ENCODE measurements around the gene KIF16B. TPM values are rescaled to one million over a fixed set of nuclear protein-coding genes. Genes with fewer than 3 reads are reported as not detected.

Gene KIF16B
- total and polyA plus RNA-seq, 4 donors = 5.1 to 19.7 (median 8.4) TPM

DNA sequence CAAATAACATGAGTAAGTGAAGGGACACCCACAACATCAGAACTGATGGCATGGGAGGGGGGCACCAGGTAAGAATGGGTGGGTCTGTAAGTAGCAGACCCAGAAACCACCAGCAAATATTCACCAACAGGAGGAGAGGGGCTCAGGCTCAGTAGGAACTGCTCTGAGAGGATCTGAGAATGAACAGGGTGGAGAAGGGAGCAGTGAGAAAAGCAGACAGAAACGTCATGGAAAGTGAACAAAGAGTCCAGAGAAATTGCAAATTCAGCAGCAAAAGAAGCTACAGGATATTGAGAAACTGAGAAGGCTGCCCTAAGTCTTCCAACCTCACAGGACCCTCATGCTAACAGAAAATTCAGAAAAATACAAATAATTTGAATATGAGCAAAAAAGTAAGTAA, 121.3 kb downstream of the KIF16B start:
- DNase-seq (ENCODE audit: low spot score) = no peak
- WGBS = 67% methylated on average over 1 of the region's 1 CpG
- Histone ChIP-seq H3K36me3 (ENCODE audit: control insufficient read depth in 4 of 4, insufficient read depth in 3 of 4, low read depth in 1 of 4, low read length in 3 of 4) (no peaks in the 10 kb centered on the region), H3K9ac (ENCODE audit: low read depth in 1 of 2, low read length in 2 of 2) (no peak overlapping the region), H3K4me3 (ENCODE audit: low read depth in 1 of 3, low read length in 3 of 3) (no peak overlapping the region), H3K27me3 (ENCODE audit: control insufficient read depth in 4 of 4, insufficient read depth in 4 of 4, low read length in 3 of 4) (no peaks in the 10 kb centered on the region), H3K27ac (ENCODE audit: low read depth in 1 of 2, low read length in 2 of 2) (no peak overlapping the region), H3K4me1 (ENCODE audit: control insufficient read depth in 4 of 4, insufficient read depth in 4 of 4, low read length in 3 of 4) (no peaks in the 10 kb centered on the region), H3K9me3 (ENCODE audit: control insufficient read depth in 4 of 4, low read length in 3 of 4) (no peaks in the 10 kb centered on the region)
- TF ChIP-seq RAD21 (IDR thresholded peaks at IDR 0.05) = no peak
- TF ChIP-seq RXRA (IDR thresholded peaks at IDR 0.05) = no peak
- no peak for TF ChIP-seq GABPA (IDR thresholded peaks at IDR 0.05 in 1 of 2, conservative IDR thresholded peaks at IDR 0.05 in 1 of 2)
- no peak for TF ChIP-seq NR2F2 (IDR thresholded peaks at IDR 0.05)

DNA sequence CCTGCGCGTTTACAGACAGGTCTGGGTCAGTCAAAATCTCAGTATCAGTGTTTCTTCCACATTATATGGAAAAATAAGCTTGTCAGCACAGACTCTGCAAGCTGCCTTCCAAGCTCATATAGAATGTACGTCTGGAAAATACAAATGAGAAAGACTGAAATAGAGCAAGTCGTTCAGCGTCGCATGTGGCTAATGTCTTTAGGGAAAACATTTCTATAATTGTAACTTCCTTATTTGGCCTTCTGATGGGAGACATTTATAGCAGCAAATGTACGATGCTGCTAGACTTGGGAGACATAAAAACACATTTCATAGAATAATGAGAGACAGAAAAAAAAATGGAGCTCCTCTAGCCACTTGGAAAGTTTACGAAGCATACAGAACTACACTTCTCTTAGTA, 122.2 kb downstream of the KIF16B start:
- H3K4me3 ChIP-seq (ENCODE audit: low read depth in 1 of 3, low read length in 3 of 3) = no peak overlapping the region
- no peaks in the 10 kb centered on the region for H3K36me3 ChIP-seq (ENCODE audit: control insufficient read depth in 4 of 4, insufficient read depth in 3 of 4, low read depth in 1 of 4, low read length in 3 of 4)
- 92% methylated on average over 8 of the region's 8 CpGs for WGBS
- H3K27ac ChIP-seq (ENCODE audit: low read depth in 1 of 2, low read length in 2 of 2) = no peak overlapping the region
- TF ChIP-seq HNF4G (IDR thresholded peaks at IDR 0.05) (no peak), FOXA2 (IDR thresholded peaks at IDR 0.05) (no peak), SP1 (IDR thresholded peaks at IDR 0.05) (no peak), GABPA (IDR thresholded peaks at IDR 0.05 in 1 of 2, conservative IDR thresholded peaks at IDR 0.05 in 1 of 2) (no peak), JUND (IDR thresholded peaks at IDR 0.05) (no peak), EGR1 (IDR thresholded peaks at IDR 0.05; ENCODE audit: low read depth in 2 of 2) (no peak), HNF4A (conservative IDR thresholded peaks at IDR 0.05) (no peak), TAF1 (conservative IDR thresholded peaks at IDR 0.05) (no peak), RAD21 (IDR thresholded peaks at IDR 0.05) (no peak), RXRA (IDR thresholded peaks at IDR 0.05) (no peak), FOXA1 (IDR thresholded peaks at IDR 0.05) (no peak), NR2F2 (IDR thresholded peaks at IDR 0.05) (no peak), YY1 (IDR thresholded peaks at IDR 0.05) (no peak)
- TF ChIP-seq, protein P1, sequence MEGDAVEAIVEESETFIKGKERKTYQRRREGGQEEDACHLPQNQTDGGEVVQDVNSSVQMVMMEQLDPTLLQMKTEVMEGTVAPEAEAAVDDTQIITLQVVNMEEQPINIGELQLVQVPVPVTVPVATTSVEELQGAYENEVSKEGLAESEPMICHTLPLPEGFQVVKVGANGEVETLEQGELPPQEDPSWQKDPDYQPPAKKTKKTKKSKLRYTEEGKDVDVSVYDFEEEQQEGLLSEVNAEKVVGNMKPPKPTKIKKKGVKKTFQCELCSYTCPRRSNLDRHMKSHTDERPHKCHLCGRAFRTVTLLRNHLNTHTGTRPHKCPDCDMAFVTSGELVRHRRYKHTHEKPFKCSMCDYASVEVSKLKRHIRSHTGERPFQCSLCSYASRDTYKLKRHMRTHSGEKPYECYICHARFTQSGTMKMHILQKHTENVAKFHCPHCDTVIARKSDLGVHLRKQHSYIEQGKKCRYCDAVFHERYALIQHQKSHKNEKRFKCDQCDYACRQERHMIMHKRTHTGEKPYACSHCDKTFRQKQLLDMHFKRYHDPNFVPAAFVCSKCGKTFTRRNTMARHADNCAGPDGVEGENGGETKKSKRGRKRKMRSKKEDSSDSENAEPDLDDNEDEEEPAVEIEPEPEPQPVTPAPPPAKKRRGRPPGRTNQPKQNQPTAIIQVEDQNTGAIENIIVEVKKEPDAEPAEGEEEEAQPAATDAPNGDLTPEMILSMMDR (IDR thresholded peaks at IDR 0.05; ENCODE audit: low read depth, low read length, missing input control) = no peak
- TF ChIP-seq, protein P2, sequence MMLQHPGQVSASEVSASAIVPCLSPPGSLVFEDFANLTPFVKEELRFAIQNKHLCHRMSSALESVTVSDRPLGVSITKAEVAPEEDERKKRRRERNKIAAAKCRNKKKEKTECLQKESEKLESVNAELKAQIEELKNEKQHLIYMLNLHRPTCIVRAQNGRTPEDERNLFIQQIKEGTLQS (IDR thresholded peaks at IDR 0.05) = no peak
- TF ChIP-seq, protein P3, sequence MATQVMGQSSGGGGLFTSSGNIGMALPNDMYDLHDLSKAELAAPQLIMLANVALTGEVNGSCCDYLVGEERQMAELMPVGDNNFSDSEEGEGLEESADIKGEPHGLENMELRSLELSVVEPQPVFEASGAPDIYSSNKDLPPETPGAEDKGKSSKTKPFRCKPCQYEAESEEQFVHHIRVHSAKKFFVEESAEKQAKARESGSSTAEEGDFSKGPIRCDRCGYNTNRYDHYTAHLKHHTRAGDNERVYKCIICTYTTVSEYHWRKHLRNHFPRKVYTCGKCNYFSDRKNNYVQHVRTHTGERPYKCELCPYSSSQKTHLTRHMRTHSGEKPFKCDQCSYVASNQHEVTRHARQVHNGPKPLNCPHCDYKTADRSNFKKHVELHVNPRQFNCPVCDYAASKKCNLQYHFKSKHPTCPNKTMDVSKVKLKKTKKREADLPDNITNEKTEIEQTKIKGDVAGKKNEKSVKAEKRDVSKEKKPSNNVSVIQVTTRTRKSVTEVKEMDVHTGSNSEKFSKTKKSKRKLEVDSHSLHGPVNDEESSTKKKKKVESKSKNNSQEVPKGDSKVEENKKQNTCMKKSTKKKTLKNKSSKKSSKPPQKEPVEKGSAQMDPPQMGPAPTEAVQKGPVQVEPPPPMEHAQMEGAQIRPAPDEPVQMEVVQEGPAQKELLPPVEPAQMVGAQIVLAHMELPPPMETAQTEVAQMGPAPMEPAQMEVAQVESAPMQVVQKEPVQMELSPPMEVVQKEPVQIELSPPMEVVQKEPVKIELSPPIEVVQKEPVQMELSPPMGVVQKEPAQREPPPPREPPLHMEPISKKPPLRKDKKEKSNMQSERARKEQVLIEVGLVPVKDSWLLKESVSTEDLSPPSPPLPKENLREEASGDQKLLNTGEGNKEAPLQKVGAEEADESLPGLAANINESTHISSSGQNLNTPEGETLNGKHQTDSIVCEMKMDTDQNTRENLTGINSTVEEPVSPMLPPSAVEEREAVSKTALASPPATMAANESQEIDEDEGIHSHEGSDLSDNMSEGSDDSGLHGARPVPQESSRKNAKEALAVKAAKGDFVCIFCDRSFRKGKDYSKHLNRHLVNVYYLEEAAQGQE (IDR thresholded peaks at IDR 0.05) = no peak
- TF ChIP-seq, protein P4, sequence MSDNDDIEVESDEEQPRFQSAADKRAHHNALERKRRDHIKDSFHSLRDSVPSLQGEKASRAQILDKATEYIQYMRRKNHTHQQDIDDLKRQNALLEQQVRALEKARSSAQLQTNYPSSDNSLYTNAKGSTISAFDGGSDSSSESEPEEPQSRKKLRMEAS (IDR thresholded peaks at IDR 0.05) = no peak
- TF ChIP-seq, protein P5, sequence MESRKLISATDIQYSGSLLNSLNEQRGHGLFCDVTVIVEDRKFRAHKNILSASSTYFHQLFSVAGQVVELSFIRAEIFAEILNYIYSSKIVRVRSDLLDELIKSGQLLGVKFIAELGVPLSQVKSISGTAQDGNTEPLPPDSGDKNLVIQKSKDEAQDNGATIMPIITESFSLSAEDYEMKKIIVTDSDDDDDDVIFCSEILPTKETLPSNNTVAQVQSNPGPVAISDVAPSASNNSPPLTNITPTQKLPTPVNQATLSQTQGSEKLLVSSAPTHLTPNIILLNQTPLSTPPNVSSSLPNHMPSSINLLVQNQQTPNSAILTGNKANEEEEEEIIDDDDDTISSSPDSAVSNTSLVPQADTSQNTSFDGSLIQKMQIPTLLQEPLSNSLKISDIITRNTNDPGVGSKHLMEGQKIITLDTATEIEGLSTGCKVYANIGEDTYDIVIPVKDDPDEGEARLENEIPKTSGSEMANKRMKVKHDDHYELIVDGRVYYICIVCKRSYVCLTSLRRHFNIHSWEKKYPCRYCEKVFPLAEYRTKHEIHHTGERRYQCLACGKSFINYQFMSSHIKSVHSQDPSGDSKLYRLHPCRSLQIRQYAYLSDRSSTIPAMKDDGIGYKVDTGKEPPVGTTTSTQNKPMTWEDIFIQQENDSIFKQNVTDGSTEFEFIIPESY (IDR thresholded peaks at IDR 0.05) = no peak
- H3K9ac ChIP-seq (ENCODE audit: low read depth in 1 of 2, low read length in 2 of 2) = no peak overlapping the region
- no peak for DNase-seq (ENCODE audit: low spot score)
- no peaks in the 10 kb centered on the region for H3K9me3 ChIP-seq (ENCODE audit: control insufficient read depth in 4 of 4, low read length in 3 of 4)
- H3K4me1 ChIP-seq (ENCODE audit: control insufficient read depth in 4 of 4, insufficient read depth in 4 of 4, low read length in 3 of 4) = no peaks in the 10 kb centered on the region
- H3K27me3 ChIP-seq (ENCODE audit: control insufficient read depth in 4 of 4, insufficient read depth in 4 of 4, low read length in 3 of 4) = no peaks in the 10 kb centered on the region

Measured in liver (tissue), 9 donors.